Glutamatergic neuron (in vitro differentiated cells): ENCODE measurements around the gene CCNB1IP1. TPM values are rescaled to one million over a fixed set of nuclear protein-coding genes. Genes with fewer than 3 reads are reported as not detected.

ENCODE experiments used
- DNase-seq: peaks from one replicate; pipeline ENCODE4 v3.0.0; 2022
- H3K27ac Mint-ChIP-seq: one replicate; pipeline ENCODE4 v1.8.0; 2020; ENCODE audit warnings: mild to moderate bottlenecking, mixed read lengths, inconsistent platforms; ENCODE audit not compliant: unreplicated experiment
- H3K27me3 Mint-ChIP-seq: one replicate; pipeline ENCODE4 v1.8.0; 2020; ENCODE audit warnings: mild to moderate bottlenecking, moderate library complexity, mixed read lengths, inconsistent platforms; ENCODE audit not compliant: unreplicated experiment
- H3K36me3 Mint-ChIP-seq: one replicate; pipeline ENCODE4 v1.8.0; 2020; ENCODE audit warnings: mild to moderate bottlenecking, mixed read lengths, inconsistent platforms; ENCODE audit not compliant: unreplicated experiment
- H3K4me1 Mint-ChIP-seq: one replicate; pipeline ENCODE4 v1.8.0; 2020; ENCODE audit warnings: mild to moderate bottlenecking, low read depth, mixed read lengths, inconsistent platforms; ENCODE audit not compliant: unreplicated experiment
- H3K4me3 Mint-ChIP-seq: one replicate; pipeline ENCODE4 v1.8.0; 2020; ENCODE audit warnings: mild to moderate bottlenecking, mixed read lengths, inconsistent platforms; ENCODE audit not compliant: unreplicated experiment
- H3K9me3 Mint-ChIP-seq: one replicate; pipeline ENCODE4 v1.8.0; 2020; ENCODE audit warnings: mild to moderate bottlenecking, moderate library complexity, mixed read lengths, inconsistent platforms; ENCODE audit not compliant: unreplicated experiment
- CTCF ChIP-seq: fragments of 200-600 bp; sonication (generic); IDR thresholded peaks from one replicate; pipeline ENCODE4 v1.5.0; 2021; ENCODE audit not compliant: partially characterized antibody, unreplicated experiment
- total RNA-seq: library from RNA; stranded (reverse); fragmentation: NEBNext Ultra II Directional; extraction: Animal tissue kit (Norgen Biotek cat#: 25700); gene quantifications from one replicate; pipeline ENCODE4 v1.2.1, GENCODE V29; 2021; ENCODE audit not compliant: unreplicated experiment

The CCNB1IP1 gene
- total RNA-seq, 1 donor from 2014 or later, result 95.8 TPM

- Mint-ChIP-seq H3K27ac (no peak overlapping the region), H3K36me3 (no peaks in the 10 kb centered on the region)
Measured at GRCh38 chr14:20356422-20356821, 23.3 kb upstream of the CCNB1IP1 start.

GRCh38 chr14:20350860-20351259 is 17.8 kb upstream of the CCNB1IP1 start:
- TF ChIP-seq CTCF, result no peak
- H3K27ac Mint-ChIP-seq, result no peak overlapping the region
- H3K9me3 Mint-ChIP-seq, result no peaks in the 10 kb centered on the region
- no peaks in the 10 kb centered on the region for H3K4me1 Mint-ChIP-seq
- no peak overlapping the region for H3K4me3 Mint-ChIP-seq
- no peaks in the 10 kb centered on the region for H3K36me3 Mint-ChIP-seq
- H3K27me3 Mint-ChIP-seq, result no peaks in the 10 kb centered on the region
- DNase-seq, result no peak

More at GRCh38 chr14:20356422-20356821, 23.3 kb upstream of the CCNB1IP1 start:
- H3K4me1 Mint-ChIP-seq, result no peaks in the 10 kb centered on the region
- no peak overlapping the region for H3K4me3 Mint-ChIP-seq
- H3K9me3 Mint-ChIP-seq, result no peaks in the 10 kb centered on the region
- H3K27me3 Mint-ChIP-seq, result no peaks in the 10 kb centered on the region
- DNase-seq, result no peak
- TF ChIP-seq CTCF, result no peak

- no peak overlapping the region for H3K4me3 Mint-ChIP-seq
- no peaks in the 10 kb centered on the region for H3K27me3 Mint-ChIP-seq
- H3K36me3 Mint-ChIP-seq, result no peaks in the 10 kb centered on the region
- no peak for DNase-seq
- no peak overlapping the region for H3K27ac Mint-ChIP-seq
- H3K9me3 Mint-ChIP-seq, result no peaks in the 10 kb centered on the region
- H3K4me1 Mint-ChIP-seq, result no peaks in the 10 kb centered on the region
- no peak for TF ChIP-seq CTCF
Measured at GRCh38 chr14:20350282-20350681, 17.2 kb upstream of the CCNB1IP1 start.

GRCh38 chr14:20347747-20348146 is 14.7 kb upstream of the CCNB1IP1 start:
- no peaks in the 10 kb centered on the region for H3K36me3 Mint-ChIP-seq

GRCh38 chr14:20346713-20347112 is 13.6 kb upstream of the CCNB1IP1 start:
- TF ChIP-seq CTCF, result no peak
- H3K27ac Mint-ChIP-seq, result no peak overlapping the region
- H3K9me3 Mint-ChIP-seq, result peaks cover 7% of the 10 kb centered on the region
- no peak overlapping the region for H3K4me3 Mint-ChIP-seq
- H3K27me3 Mint-ChIP-seq, result peaks cover 11% of the 10 kb centered on the region
- DNase-seq, result no peak
- no peaks in the 10 kb centered on the region for H3K36me3 Mint-ChIP-seq
- H3K4me1 Mint-ChIP-seq, result peaks cover 2% of the 10 kb centered on the region

More at GRCh38 chr14:20347747-20348146, 14.7 kb upstream of the CCNB1IP1 start:
- peaks cover 7% of the 10 kb centered on the region for H3K9me3 Mint-ChIP-seq
- no peak overlapping the region for H3K4me3 Mint-ChIP-seq
- no peak for TF ChIP-seq CTCF
- no peak overlapping the region for H3K27ac Mint-ChIP-seq
- H3K27me3 Mint-ChIP-seq, result peaks cover 7% of the 10 kb centered on the region
- H3K4me1 Mint-ChIP-seq, result peaks cover 2% of the 10 kb centered on the region
- DNase-seq, result no peak
